Right lobe of liver (tissue), 4 donors: Measurements from ENCODE around the gene MAPKAPK3.

ENCODE experiments used
- POLR2A ChIP-seq: fragments of 450-650 bp; IDR thresholded peaks from one replicate; pipeline ENCODE4 v1.6.1; 2017; ENCODE audit warnings: antibody characterized with exemption, mild to moderate bottlenecking
- TF ChIP-seq, protein P1 (sequence below), 4 donors: fragments of 200-600 bp in 3 of 4; fragments of 450-650 bp in 1 of 4; IDR thresholded peaks; one replicate each; pipeline versions ENCODE4 v1.5.1 to v1.8.0; 2016 to 2022; ENCODE audit warnings: antibody characterized with exemption in 4 of 4, mild to moderate bottlenecking in 2 of 4
- donor health status: DM: no; HTN: no; CAD: no.
- donor health status: DM: no; HTN: no; CAD: no.
- donor health status: DM: no; HTN: yes; CAD: no.

DNA sequence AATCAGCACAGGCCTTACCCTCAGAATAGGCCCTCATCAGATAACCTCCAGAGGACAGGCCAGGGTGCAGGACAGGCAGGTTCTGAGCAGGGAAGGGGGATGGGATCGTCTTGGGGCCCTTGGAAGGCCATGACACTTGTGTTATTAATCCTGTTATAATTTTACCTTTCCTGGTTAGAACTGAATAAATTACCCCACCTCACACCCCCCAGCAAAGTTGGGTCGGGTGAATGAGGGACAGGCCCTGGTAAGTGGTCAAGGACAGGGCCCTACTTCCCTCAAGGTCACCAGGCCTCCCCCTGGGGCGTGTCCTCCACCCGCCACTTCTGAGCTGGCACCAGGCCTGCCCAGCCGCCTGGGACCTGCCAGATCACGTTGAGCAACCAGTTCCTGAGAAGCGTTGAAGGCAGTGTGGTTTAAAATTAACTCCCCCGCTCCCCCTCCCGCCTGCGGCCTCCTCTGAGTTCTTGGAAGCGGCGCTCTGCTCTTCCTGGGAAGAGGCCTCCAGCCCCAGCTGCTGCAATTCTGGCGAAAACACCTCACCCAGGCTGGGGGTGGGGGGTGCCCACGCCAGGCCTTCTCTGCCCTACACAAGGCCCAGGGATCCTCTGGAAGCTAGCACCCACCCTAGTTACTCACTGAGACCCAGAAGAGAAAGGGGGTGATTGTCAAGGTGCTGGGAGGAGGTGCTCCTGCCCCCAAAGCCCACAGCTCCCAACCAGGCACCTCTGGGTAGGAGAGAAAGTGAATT lies 15.9 kb upstream of the MAPKAPK3 start:
- TF ChIP-seq POLR2A, result no peak
- TF ChIP-seq, protein P1, sequence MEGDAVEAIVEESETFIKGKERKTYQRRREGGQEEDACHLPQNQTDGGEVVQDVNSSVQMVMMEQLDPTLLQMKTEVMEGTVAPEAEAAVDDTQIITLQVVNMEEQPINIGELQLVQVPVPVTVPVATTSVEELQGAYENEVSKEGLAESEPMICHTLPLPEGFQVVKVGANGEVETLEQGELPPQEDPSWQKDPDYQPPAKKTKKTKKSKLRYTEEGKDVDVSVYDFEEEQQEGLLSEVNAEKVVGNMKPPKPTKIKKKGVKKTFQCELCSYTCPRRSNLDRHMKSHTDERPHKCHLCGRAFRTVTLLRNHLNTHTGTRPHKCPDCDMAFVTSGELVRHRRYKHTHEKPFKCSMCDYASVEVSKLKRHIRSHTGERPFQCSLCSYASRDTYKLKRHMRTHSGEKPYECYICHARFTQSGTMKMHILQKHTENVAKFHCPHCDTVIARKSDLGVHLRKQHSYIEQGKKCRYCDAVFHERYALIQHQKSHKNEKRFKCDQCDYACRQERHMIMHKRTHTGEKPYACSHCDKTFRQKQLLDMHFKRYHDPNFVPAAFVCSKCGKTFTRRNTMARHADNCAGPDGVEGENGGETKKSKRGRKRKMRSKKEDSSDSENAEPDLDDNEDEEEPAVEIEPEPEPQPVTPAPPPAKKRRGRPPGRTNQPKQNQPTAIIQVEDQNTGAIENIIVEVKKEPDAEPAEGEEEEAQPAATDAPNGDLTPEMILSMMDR (IDR thresholded peaks at IDR 0.05), result no peak
